Activated T-helper 1 cell treated with Interleukin-2 at 50 U/mL for 16 hours (primary cell): ENCODE results near the gene PLA2G6.

Experiments used
- DNase-seq: peaks from one replicate; pipeline ENCODE4 v3.0.0-alpha.2; 2020; ENCODE audit warnings: low read depth

PLA2G6 gene

GRCh38 chr22:38181453-38182200 lies at the start of gene PLA2G6:
Gene PLA2G6 (minus strand): TSS chr22:38181830. CDS start chr22:38169426, 12,404 bp downstream.
- peak; percentile 93 for DNase-seq

- no peak for DNase-seq
Observed at GRCh38 chr22:38230916-38231315, 49.3 kb upstream of the PLA2G6 start.

GRCh38 chr22:38230108-38230825 lies 48.6 kb upstream of the PLA2G6 start:
- DNase-seq = peak; percentile 16

GRCh38 chr22:38228873-38229740 lies 47.5 kb upstream of the PLA2G6 start:
- DNase-seq = no peak

GRCh38 chr22:38228326-38228872 lies 46.8 kb upstream of the PLA2G6 start:
- no peak for DNase-seq

- DNase-seq = no peak
Observed at GRCh38 chr22:38226853-38227649, 45.4 kb upstream of the PLA2G6 start.

GRCh38 chr22:38223289-38223960 lies 41.8 kb upstream of the PLA2G6 start:
- DNase-seq = no peak

- no peak for DNase-seq
Observed at GRCh38 chr22:38222797-38223119, 41.1 kb upstream of the PLA2G6 start.

- DNase-seq = no peak
Observed at GRCh38 chr22:38221908-38222796, 40.5 kb upstream of the PLA2G6 start.

- no peak for DNase-seq
Observed at GRCh38 chr22:38221407-38221806, 39.8 kb upstream of the PLA2G6 start.

- no peak for DNase-seq
Observed at GRCh38 chr22:38220653-38221386, 39.2 kb upstream of the PLA2G6 start.

GRCh38 chr22:38220163-38220562 lies 38.5 kb upstream of the PLA2G6 start:
- no peak for DNase-seq

GRCh38 chr22:38219632-38220031 lies 38.0 kb upstream of the PLA2G6 start:
- no peak for DNase-seq

- DNase-seq = no peak
Observed at GRCh38 chr22:38218661-38219622, 37.3 kb upstream of the PLA2G6 start.

- no peak for DNase-seq
Observed at GRCh38 chr22:38215156-38216038, 33.8 kb upstream of the PLA2G6 start.

- peak; percentile 71 for DNase-seq
Observed at GRCh38 chr22:38214302-38215056, 32.8 kb upstream of the PLA2G6 start.
